WI38 (cell line): ENCODE measurements around the gene SRSF6.

Experiments used
- H3K4me3 ChIP-seq: 2 replicates; pipeline ENCODE4 v1.5.1; 2011; ENCODE audit warnings: low read depth, mild to moderate bottlenecking, control low read depth, low read length
- CTCF ChIP-seq: IDR thresholded peaks from 2 replicates; pipeline ENCODE4 v1.5.1; 2012; ENCODE audit warnings: low read depth, mild to moderate bottlenecking, control low read depth, low read length

Gene SRSF6

GRCh38 chr20:43426172-43426571 lies 31.5 kb upstream of the SRSF6 start:
- TF ChIP-seq CTCF: no peak
- no peak overlapping the region for H3K4me3 ChIP-seq

- H3K4me3 ChIP-seq: no peak overlapping the region
Observed at GRCh38 chr20:43430265-43431133, 27.2 kb upstream of the SRSF6 start.

GRCh38 chr20:43431134-43431519 lies 26.6 kb upstream of the SRSF6 start:
- no peak for TF ChIP-seq CTCF
- no peak overlapping the region for H3K4me3 ChIP-seq

More at GRCh38 chr20:43430265-43431133, 27.2 kb upstream of the SRSF6 start:
- TF ChIP-seq CTCF: no peak

- TF ChIP-seq CTCF: no peak
- no peak overlapping the region for H3K4me3 ChIP-seq
Observed at GRCh38 chr20:43432498-43432897, 25.2 kb upstream of the SRSF6 start.

DNA sequence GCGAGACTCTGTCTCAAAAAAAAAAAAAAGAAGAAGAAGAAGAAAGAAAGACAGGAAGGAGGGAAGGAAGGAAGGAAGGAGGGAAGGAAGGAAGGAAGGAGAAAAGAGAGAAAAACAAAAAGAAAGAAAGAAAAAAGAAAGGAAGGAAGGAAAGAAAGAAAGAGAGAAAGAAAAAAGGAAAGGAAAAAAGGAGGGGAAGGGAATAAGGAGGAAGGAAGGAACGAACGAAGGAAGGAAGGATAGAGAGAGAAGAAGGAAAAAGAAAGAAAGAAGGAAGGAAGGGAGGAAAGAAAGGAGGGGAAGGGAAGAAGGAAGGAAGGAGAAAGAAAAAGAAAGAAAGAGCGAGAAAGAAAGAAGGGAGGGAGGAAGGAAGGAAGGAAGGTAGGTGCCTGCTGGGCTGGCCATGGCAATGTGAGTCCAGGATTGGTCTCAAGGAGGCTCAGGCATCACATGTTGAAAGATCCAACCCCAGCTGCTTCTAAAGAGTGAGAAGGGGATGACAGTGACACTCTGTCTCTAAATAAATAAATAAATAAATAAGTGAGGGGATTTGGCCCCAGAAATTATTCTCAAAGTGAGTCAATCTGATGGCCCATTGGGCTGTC lies 24.3 kb upstream of the SRSF6 start:
- no peak overlapping the region for H3K4me3 ChIP-seq
- no peak for TF ChIP-seq CTCF

- H3K4me3 ChIP-seq: no peak overlapping the region
- no peak for TF ChIP-seq CTCF
Observed at GRCh38 chr20:43434565-43434964, 23.1 kb upstream of the SRSF6 start.
